Calu3 (cell line): ENCODE results near the gene KRT78. TPM values are rescaled to one million over a fixed set of nuclear protein-coding genes. Genes with fewer than 3 reads are reported as not detected.
A peak's percentile ranks its signal among the peaks of the same experiment; 100 is the strongest.

Experiments used
- BruUV-seq: library from RNA; stranded (reverse); fragments of 400-500 nt; replicated peaks from 2 replicates; lab custom pipeline; 2021; lab: Mats Ljungman, UMichigan
- CTCF ChIA-PET: fragments of 300-600 bp; sonication (Branson Sonifier 250); formaldehyde crosslinking; loops from one replicate; lab custom pipeline; 2022; ENCODE audit warnings: antibody characterized with exemption; lab: Charles Lee
- DNase-seq: peaks from one replicate; pipeline ENCODE4 v3.0.0; 2022
- H3K27ac Mint-ChIP-seq: one replicate; pipeline ENCODE4 v1.8.0; 2022; ENCODE audit warnings: mixed read lengths; ENCODE audit not compliant: unreplicated experiment
- H3K27me3 Mint-ChIP-seq: one replicate; pipeline ENCODE4 v1.8.0; 2022; ENCODE audit warnings: mixed read lengths; ENCODE audit not compliant: unreplicated experiment
- H3K36me3 Mint-ChIP-seq: one replicate; pipeline ENCODE4 v1.8.0; 2022; ENCODE audit warnings: mild to moderate bottlenecking, moderate library complexity, mixed read lengths; ENCODE audit not compliant: insufficient read depth, unreplicated experiment
- H3K4me1 Mint-ChIP-seq: one replicate; pipeline ENCODE4 v1.8.0; 2022; ENCODE audit warnings: mild to moderate bottlenecking, low read depth, mixed read lengths; ENCODE audit not compliant: unreplicated experiment
- H3K4me3 Mint-ChIP-seq: one replicate; pipeline ENCODE4 v1.8.0; 2022; ENCODE audit warnings: mild to moderate bottlenecking, low read depth, moderate library complexity, mixed read lengths; ENCODE audit not compliant: unreplicated experiment
- H3K9me3 Mint-ChIP-seq: one replicate; pipeline ENCODE4 v1.8.0; 2022; ENCODE audit warnings: low read depth, mixed read lengths; ENCODE audit not compliant: unreplicated experiment
- intact Hi-C: fragments of 100-400 bp; cut with micrococcal nuclease; formaldehyde crosslinking; loops from one replicate; pipeline ENCODE4 v1.10.0; 2022; ENCODE audit not compliant: unreplicated experiment
- total RNA-seq: library from RNA; stranded (reverse); gene quantifications from 2 replicates; pipeline ENCODE4 v1.2.3, GENCODE V29; 2022
- TF ChIP-seq, protein P1 (sequence below): fragments of 200-600 bp; IDR thresholded peaks from one replicate; pipeline ENCODE4 v1.8.0; 2022; ENCODE audit warnings: antibody characterized with exemption; ENCODE audit not compliant: unreplicated experiment

KRT78 gene
- total RNA-seq, 1 experiment from 2014 or later, result 0.59 TPM

DNA sequence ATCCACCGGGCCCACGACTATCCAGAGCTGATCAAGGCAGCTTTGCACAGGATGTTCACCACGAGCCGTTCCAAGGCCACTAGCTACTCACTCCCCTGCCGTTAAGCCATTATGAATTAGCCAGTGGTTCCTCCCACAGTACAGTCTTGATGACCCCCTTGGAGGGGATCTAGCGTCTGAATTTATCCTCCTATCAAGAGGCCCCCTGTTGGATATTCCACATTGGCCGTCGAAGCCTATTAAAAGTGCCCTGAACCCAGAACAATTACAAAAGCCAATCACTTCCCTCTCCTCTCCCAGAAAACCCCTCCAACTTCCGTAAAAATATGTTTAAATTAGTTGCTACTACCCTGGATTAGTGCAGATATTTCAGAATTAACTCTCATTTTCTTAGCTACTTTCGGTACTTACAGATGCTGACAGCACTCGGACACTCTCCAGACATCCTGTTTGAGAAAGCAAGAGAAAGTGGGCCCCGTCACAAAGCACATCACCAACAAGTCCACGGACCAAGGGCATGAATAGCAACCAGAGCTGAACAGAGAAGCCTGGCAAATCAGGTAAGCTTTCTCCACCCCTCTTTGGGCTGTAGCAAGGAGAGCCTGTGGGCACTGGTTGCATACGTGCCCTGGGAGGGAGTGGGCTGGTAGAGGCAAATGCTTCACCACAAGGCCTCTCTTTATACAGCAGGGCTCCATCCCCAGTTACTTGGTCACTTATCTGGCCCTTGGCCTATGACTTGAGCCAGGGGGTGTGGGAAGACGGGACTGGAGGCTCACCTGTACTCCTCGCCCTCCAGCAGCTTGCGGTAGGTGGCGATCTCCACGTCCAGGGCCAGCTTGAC lies 58.1 kb downstream of the KRT78 start:
- Mint-ChIP-seq H3K36me3 (no peaks in the 10 kb centered on the region), H3K27me3 (peaks cover 33% of the 10 kb centered on the region), H3K4me1 (peaks cover 7% of the 10 kb centered on the region), H3K9me3 (no peaks in the 10 kb centered on the region), H3K27ac (no peak overlapping the region), H3K4me3 (peak overlapping the region; percentile 51)
- TF ChIP-seq, protein P1, sequence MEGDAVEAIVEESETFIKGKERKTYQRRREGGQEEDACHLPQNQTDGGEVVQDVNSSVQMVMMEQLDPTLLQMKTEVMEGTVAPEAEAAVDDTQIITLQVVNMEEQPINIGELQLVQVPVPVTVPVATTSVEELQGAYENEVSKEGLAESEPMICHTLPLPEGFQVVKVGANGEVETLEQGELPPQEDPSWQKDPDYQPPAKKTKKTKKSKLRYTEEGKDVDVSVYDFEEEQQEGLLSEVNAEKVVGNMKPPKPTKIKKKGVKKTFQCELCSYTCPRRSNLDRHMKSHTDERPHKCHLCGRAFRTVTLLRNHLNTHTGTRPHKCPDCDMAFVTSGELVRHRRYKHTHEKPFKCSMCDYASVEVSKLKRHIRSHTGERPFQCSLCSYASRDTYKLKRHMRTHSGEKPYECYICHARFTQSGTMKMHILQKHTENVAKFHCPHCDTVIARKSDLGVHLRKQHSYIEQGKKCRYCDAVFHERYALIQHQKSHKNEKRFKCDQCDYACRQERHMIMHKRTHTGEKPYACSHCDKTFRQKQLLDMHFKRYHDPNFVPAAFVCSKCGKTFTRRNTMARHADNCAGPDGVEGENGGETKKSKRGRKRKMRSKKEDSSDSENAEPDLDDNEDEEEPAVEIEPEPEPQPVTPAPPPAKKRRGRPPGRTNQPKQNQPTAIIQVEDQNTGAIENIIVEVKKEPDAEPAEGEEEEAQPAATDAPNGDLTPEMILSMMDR, result no peak
- intact Hi-C loops, result no loop called here
- DNase-seq, result no peak
- BruUV-seq, result no TSS peak
- CTCF ChIA-PET, result no interaction called here

DNA sequence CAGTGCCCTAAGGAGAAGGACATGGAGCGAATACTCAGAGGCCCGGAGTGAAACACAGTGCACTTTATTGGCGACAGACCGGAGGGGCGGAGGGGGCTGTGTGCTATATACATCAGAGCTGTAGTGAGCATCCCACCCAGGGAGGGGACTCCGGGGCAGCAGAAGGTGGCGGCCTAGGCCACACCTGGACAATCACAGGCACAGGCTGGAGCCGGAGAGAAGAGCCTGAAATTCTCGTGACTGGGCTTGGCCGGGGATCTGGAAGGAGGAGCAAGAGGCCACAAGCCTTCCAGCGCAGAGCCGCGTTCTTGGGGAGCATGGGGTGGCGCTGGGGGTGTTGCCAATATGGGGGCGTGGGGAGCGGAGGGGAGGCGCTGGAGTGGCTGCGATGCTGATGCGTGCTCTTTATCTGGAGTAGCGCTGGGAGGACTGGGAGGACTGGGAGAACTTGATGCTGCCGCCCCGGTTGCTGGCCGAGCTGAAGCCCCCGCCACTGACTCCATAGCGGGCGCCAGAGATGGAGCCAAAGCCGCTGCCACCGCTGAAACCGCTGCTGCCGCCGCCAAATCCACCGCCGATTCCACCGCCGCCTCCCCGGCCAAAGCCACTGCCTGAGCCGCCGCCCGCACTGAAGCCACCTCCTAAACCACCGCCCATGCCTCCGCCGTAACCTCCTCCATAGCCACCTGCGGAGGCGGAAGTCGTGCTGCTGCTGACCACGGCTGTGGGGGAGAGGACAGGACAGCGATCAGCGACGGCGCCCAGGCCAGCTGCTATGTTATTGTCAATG lies 59.0 kb downstream of the KRT78 start:
- TF ChIP-seq, protein P1, result no peak
- Mint-ChIP-seq H3K27ac (no peak overlapping the region), H3K27me3 (peaks cover 41% of the 10 kb centered on the region), H3K4me1 (peaks cover 7% of the 10 kb centered on the region), H3K4me3 (peak overlapping the region; percentile 51), H3K9me3 (no peaks in the 10 kb centered on the region), H3K36me3 (no peaks in the 10 kb centered on the region)
- no TSS peak for BruUV-seq
- intact Hi-C loops, result no loop called here
- CTCF ChIA-PET, result no interaction called here
- DNase-seq, result peak; percentile 35

DNA sequence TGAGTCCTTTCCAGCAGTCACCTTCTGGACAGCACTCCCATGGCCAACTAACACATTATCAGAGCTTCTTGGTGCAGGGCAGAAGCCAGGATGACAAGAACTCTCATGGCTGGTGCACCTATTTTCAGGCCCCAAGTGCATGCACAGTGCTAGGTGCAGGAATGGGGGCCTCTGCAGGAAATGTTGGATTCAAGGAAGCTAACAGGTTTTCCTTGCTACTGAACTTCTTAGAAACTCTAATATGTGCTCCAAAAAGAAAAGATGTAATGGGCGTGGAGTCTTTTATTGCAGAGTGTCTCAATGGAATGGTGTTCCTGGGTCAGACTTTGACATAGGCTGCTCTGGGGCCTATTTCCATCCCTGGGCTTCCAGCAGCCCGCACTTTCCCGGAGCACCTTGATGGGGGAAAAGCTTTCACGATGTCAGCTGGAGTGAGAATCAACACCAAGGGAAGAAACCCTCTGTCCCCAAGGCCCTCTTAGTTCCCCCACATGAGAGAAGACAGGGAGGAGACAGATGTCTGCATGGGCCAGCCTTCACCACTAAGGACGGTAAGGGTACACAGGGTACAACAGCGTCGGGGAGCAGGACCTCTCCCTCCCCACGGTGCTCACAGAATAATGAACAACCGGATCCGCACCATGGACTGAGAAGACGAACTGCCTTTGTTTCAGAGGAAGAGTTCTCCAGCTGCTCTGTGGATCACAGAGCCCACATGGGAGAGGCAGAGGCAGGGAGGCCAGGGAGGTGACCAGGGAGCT lies 59.7 kb downstream of the KRT78 start:
- H3K27me3 Mint-ChIP-seq, result peaks cover 49% of the 10 kb centered on the region
- CTCF ChIA-PET, result interaction anchor here (0.6 to 1.2 kb wide), 2 partner anchors 11 to 12 kb away, joined by 4 read pairs; partner anchors contain the start of gene KRT76
- intact Hi-C loops, result no loop called here

More for the DNA sequence above, 59.7 kb downstream of the KRT78 start:
- Mint-ChIP-seq H3K36me3 (no peaks in the 10 kb centered on the region), H3K4me1 (peaks cover 7% of the 10 kb centered on the region), H3K9me3 (no peaks in the 10 kb centered on the region), H3K27ac (no peak overlapping the region), H3K4me3 (peak overlapping the region; percentile 51)
- no TSS peak for BruUV-seq
- TF ChIP-seq, protein P1, result no peak
- no peak for DNase-seq
